SK-N-SH (cell line): Measurements from ENCODE around the gene TNFRSF1B. TPM values are rescaled to one million over a fixed set of nuclear protein-coding genes. Genes with fewer than 3 reads are reported as not detected.

Experiments used
- CTCF ChIA-PET: fragments of 300-600, 350-600 bp; formaldehyde crosslinking; extraction: SDS; loops from one replicate; lab custom pipeline; 2021; lab: Yijun Ruan, JAX
- POLR2A ChIA-PET: fragments of 350-600 bp; sonication (Branson Sonifier 250); formaldehyde crosslinking; extraction: SDS; loops from one replicate; lab custom pipeline; 2020; ENCODE audit warnings: antibody characterized with exemption, inconsistent platforms; lab: Yijun Ruan, JAX
- DNase-seq: peaks from one replicate; pipeline ENCODE4 v3.0.0; 2012
- H2AFZ ChIP-seq: fragments of 200-600 bp; sonication (generic); 2 replicates; pipeline ENCODE4 v1.8.1; 2016; ENCODE audit warnings: antibody characterized with exemption, mild to moderate bottlenecking, low read depth
- H3F3A ChIP-seq: fragments of 200-600 bp; sonication (generic); replicated peaks from 2 replicates; pipeline ENCODE3; 2016; ENCODE audit warnings: antibody characterized with exemption, mild to moderate bottlenecking; ENCODE audit not compliant: insufficient read depth
- H3K27ac ChIP-seq, 2 experiments: fragments of 200-500 bp in 1 of 2; fragments of 200-600 bp in 1 of 2; sonication (Bioruptor generic) in 1 of 2; sonication (generic), shearing (Covaris generic) in 1 of 2; 2 replicates each; pipeline versions ENCODE4 v1.5.1 to v1.6.1; 2014 to 2016; ENCODE audit warnings: low read depth in 2 of 2, inconsistent platforms in 1 of 2, low read length in 1 of 2, mild to moderate bottlenecking in 1 of 2, mixed read lengths in 1 of 2
- H3K27me3 ChIP-seq: fragments of 200-600 bp; sonication (generic), shearing (Covaris generic); 2 replicates; pipeline ENCODE4 v1.6.1; 2016; ENCODE audit warnings: mixed run types; ENCODE audit not compliant: insufficient read depth
- H3K36me3 ChIP-seq, 2 experiments: fragments of 200-500 bp in 1 of 2; fragments of 200-600 bp in 1 of 2; sonication (Bioruptor generic) in 1 of 2; sonication (generic) in 1 of 2; replicated peaks in 1 of 2; 2 replicates each; pipeline versions ENCODE3 to v1.5.1; 2014 to 2016; ENCODE audit warnings: low read length in 1 of 2, mild to moderate bottlenecking in 1 of 2; ENCODE audit not compliant: insufficient read depth in 2 of 2, control insufficient read depth in 1 of 2
- H3K4me1 ChIP-seq, 2 experiments: fragments of 200-500 bp in 1 of 2; fragments of 200-600 bp in 1 of 2; sonication (Bioruptor generic) in 1 of 2; sonication (generic), shearing (Covaris generic) in 1 of 2; 2 replicates each; pipeline versions ENCODE4 v1.5.1 to v1.6.1; 2014 to 2016; ENCODE audit warnings: low read depth in 1 of 2, low read length in 1 of 2, mixed run types in 1 of 2; ENCODE audit not compliant: insufficient read depth in 2 of 2, control insufficient read depth in 1 of 2
- H3K4me2 ChIP-seq: fragments of 200-600 bp; sonication (generic), shearing (Covaris generic); 2 replicates; pipeline ENCODE4 v1.6.1; 2017; ENCODE audit warnings: mixed run types
- H3K4me3 ChIP-seq, 2 experiments: fragments of 200-500 bp in 1 of 2; fragments of 200-600 bp in 1 of 2; sonication (Bioruptor generic) in 1 of 2; sonication (generic), shearing (Covaris generic) in 1 of 2; 2 replicates each; pipeline versions ENCODE4 v1.5.1 to v1.8.1; 2014 to 2016; ENCODE audit warnings: low read depth in 2 of 2, inconsistent platforms in 1 of 2, low read length in 1 of 2, mild to moderate bottlenecking in 1 of 2, mixed read lengths in 1 of 2, moderate library complexity in 1 of 2
- H3K79me2 ChIP-seq: fragments of 200-600 bp; sonication (generic); 2 replicates; pipeline ENCODE4 v1.8.1; 2017; ENCODE audit warnings: mild to moderate bottlenecking; ENCODE audit not compliant: insufficient read depth
- H3K9ac ChIP-seq: fragments of 200-600 bp; sonication (generic); 2 replicates; pipeline ENCODE4 v1.6.1; 2017; ENCODE audit warnings: mixed run types
- H3K9me2 ChIP-seq: fragments of 200-600 bp; sonication (generic); 2 replicates; pipeline ENCODE4 v1.6.1; 2017; ENCODE audit warnings: mixed run types
- H3K9me3 ChIP-seq: fragments of 200-600 bp; sonication (generic); 2 replicates; pipeline ENCODE4 v1.6.1; 2017; ENCODE audit warnings: mixed run types, mild to moderate bottlenecking, moderate library complexity
- H4K20me1 ChIP-seq: fragments of 200-600 bp; sonication (generic); 2 replicates; pipeline ENCODE4 v1.6.1; 2017; ENCODE audit warnings: mild to moderate bottlenecking, mixed run types; ENCODE audit not compliant: insufficient read depth
- CTCF ChIP-seq: fragments of 200-600 bp; sonication (generic); IDR thresholded peaks from 2 replicates; pipeline ENCODE4 v1.6.1; 2017; ENCODE audit warnings: antibody characterized with exemption, mild to moderate bottlenecking, moderate library complexity
- ELF1 ChIP-seq: IDR thresholded peaks from 2 replicates; pipeline ENCODE4 v1.4.0; 2012
- EP300 ChIP-seq, 2 experiments: IDR thresholded peaks; 2 replicates each; pipeline versions ENCODE4 v1.4.0 to v1.6.1; 2012; ENCODE audit warnings: borderline replicate concordance in 1 of 2, low read depth in 1 of 2, low read length in 1 of 2
- EZH2phosphoT487 ChIP-seq: fragments of 200-600 bp; sonication (generic); IDR thresholded peaks from 2 replicates; pipeline ENCODE4 v1.6.1; 2017; ENCODE audit warnings: low read depth, mixed run types, mild to moderate bottlenecking, antibody characterized with exemption, moderate library complexity, borderline replicate concordance
- GABPA ChIP-seq: IDR thresholded peaks from 2 replicates; pipeline ENCODE4 v1.4.0; 2012; ENCODE audit warnings: low read depth, mild to moderate bottlenecking
- GATA2 ChIP-seq: sonication (generic); formaldehyde crosslinking; IDR thresholded peaks from 2 replicates; pipeline ENCODE4 v1.5.0; 2020; ENCODE audit warnings: mild to moderate bottlenecking, missing genetic modification reagents
- MEF2A ChIP-seq: IDR thresholded peaks from 2 replicates; pipeline ENCODE4 v1.4.0; 2012; ENCODE audit warnings: low read depth, borderline replicate concordance
- POLR2AphosphoS5 ChIP-seq: IDR thresholded peaks from 2 replicates; pipeline ENCODE4 v1.6.1; 2012; ENCODE audit warnings: low read depth, low read length
- RAD21 ChIP-seq: IDR thresholded peaks from 2 replicates; pipeline ENCODE4 v1.6.1; 2012; ENCODE audit warnings: mild to moderate bottlenecking, low read length
- RXRA ChIP-seq: IDR thresholded peaks from 2 replicates; pipeline ENCODE4 v1.4.0; 2012; ENCODE audit warnings: low read depth, mild to moderate bottlenecking, borderline replicate concordance
- SIN3A ChIP-seq: IDR thresholded peaks from 2 replicates; pipeline ENCODE4 v1.6.1; 2012; ENCODE audit warnings: low read depth, mild to moderate bottlenecking, low read length, moderate library complexity, borderline replicate concordance
- TAF1 ChIP-seq: IDR thresholded peaks from 2 replicates; pipeline ENCODE4 v1.6.1; 2012; ENCODE audit warnings: low read depth, mild to moderate bottlenecking, low read length, moderate library complexity, borderline replicate concordance
- TCF12 ChIP-seq: IDR thresholded peaks from 2 replicates; pipeline ENCODE4 v1.4.0; 2012
- ZBTB33 ChIP-seq: IDR thresholded peaks from 2 replicates; pipeline ENCODE4 v1.4.0; 2012; ENCODE audit warnings: low read depth, borderline replicate concordance
- WGBS: methylation state at CpG from one replicate; pipeline ENCODE4 v1.1.6; 2017; ENCODE audit warnings: low lambda C conversion rate; 5-methylcytosine and 5-hydroxymethylcytosine counted together
- polyA plus RNA-seq, 3 experiments: library from polyadenylated mRNA; depleted of rRNA; stranded (reverse); fragments of >200 nt; gene quantifications; 2 replicates each; pipeline ENCODE4 v1.2.3, GENCODE V29; 2012
- TF ChIP-seq, protein P1 (sequence below): IDR thresholded peaks from 2 replicates; pipeline ENCODE4 v1.6.1; 2012; ENCODE audit warnings: mild to moderate bottlenecking, low read depth, low read length, moderate library complexity
- TF ChIP-seq, protein P2 (sequence below): IDR thresholded peaks from 2 replicates; pipeline ENCODE4; 2012

Gene TNFRSF1B
- polyA plus RNA-seq, 1 of the 3 experiments (the other 2 are of a cell fraction), result 0.36 TPM

GRCh38 chr1:12148958-12149790 lies 17.6 kb upstream of the TNFRSF1B start (continued):
- TF ChIP-seq, protein P1, sequence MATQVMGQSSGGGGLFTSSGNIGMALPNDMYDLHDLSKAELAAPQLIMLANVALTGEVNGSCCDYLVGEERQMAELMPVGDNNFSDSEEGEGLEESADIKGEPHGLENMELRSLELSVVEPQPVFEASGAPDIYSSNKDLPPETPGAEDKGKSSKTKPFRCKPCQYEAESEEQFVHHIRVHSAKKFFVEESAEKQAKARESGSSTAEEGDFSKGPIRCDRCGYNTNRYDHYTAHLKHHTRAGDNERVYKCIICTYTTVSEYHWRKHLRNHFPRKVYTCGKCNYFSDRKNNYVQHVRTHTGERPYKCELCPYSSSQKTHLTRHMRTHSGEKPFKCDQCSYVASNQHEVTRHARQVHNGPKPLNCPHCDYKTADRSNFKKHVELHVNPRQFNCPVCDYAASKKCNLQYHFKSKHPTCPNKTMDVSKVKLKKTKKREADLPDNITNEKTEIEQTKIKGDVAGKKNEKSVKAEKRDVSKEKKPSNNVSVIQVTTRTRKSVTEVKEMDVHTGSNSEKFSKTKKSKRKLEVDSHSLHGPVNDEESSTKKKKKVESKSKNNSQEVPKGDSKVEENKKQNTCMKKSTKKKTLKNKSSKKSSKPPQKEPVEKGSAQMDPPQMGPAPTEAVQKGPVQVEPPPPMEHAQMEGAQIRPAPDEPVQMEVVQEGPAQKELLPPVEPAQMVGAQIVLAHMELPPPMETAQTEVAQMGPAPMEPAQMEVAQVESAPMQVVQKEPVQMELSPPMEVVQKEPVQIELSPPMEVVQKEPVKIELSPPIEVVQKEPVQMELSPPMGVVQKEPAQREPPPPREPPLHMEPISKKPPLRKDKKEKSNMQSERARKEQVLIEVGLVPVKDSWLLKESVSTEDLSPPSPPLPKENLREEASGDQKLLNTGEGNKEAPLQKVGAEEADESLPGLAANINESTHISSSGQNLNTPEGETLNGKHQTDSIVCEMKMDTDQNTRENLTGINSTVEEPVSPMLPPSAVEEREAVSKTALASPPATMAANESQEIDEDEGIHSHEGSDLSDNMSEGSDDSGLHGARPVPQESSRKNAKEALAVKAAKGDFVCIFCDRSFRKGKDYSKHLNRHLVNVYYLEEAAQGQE, result no peak
- TF ChIP-seq GATA2 (no peak), POLR2AphosphoS5 (no peak), EZH2phosphoT487 (no peak)
- TF ChIP-seq, protein P2, sequence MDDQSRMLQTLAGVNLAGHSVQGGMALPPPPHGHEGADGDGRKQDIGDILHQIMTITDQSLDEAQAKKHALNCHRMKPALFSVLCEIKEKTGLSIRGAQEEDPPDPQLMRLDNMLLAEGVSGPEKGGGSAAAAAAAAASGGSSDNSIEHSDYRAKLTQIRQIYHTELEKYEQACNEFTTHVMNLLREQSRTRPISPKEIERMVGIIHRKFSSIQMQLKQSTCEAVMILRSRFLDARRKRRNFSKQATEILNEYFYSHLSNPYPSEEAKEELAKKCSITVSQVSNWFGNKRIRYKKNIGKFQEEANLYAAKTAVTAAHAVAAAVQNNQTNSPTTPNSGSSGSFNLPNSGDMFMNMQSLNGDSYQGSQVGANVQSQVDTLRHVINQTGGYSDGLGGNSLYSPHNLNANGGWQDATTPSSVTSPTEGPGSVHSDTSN, result no peak

- TF ChIP-seq RXRA (no peak), RAD21 (no peak), SIN3A (no peak), ZBTB33 (no peak), GABPA (no peak), ELF1 (no peak), EZH2phosphoT487 (no peak), CTCF (no peak), GATA2 (no peak), TCF12 (no peak), EP300 (IDR thresholded peaks at IDR 0.05; ENCODE audit: borderline replicate concordance in 1 of 2, low read depth in 1 of 2, low read length in 1 of 2) (no peak), TAF1 (no peak), MEF2A (no peak)
These were observed 17.0 kb upstream of the TNFRSF1B start for GRCh38 chr1:12149791-12150175.

More at GRCh38 chr1:12149791-12150175, 17.0 kb upstream of the TNFRSF1B start:
- Histone ChIP-seq H3K9me2 (no peaks in the 10 kb centered on the region), H3K9ac (no peak overlapping the region), H3K4me1 (peaks cover 0 to under 1% of the 10 kb centered on the region in 2 experiments; a peak in 1 of 4 replicates), H3K27me3 (no peaks in the 10 kb centered on the region), H3K36me3 (no peaks in the 10 kb centered on the region), H3F3A (no peaks in the 10 kb centered on the region), H3K27ac (no peak overlapping the region), H2AFZ (no peak overlapping the region), H3K4me3 (no peak overlapping the region), H4K20me1 (no peaks in the 10 kb centered on the region), H3K4me2 (no peak overlapping the region), H3K79me2 (no peaks in the 10 kb centered on the region), H3K9me3 (no peaks in the 10 kb centered on the region)
- DNase-seq, result no peak
- 68% methylated on average over 4 of the region's 6 CpGs for WGBS
- ChIA-PET POLR2A (no interaction called here), CTCF (interaction anchor here (0.8 to 3.9 kb wide), 4 partner anchors 10 to 57 kb away, joined by 4 to 34 read pairs (median 6); no protein-coding TSS in a partner anchor)
